Epithelial cell of esophagus (primary cell): ENCODE measurements around the gene PIGU.
A peak's percentile ranks its signal among the peaks of the same experiment; 100 is the strongest.

Source experiments
- DNase-seq: peaks from one replicate; pipeline ENCODE4 v3.0.0; 2010; ENCODE audit warnings: low read depth
- H3K4me3 ChIP-seq: 2 replicates; pipeline ENCODE4 v1.5.1; 2011; ENCODE audit warnings: mild to moderate bottlenecking, low read length, control low read depth
- TF ChIP-seq, protein P1 (sequence below): IDR thresholded peaks from 2 replicates; pipeline ENCODE4 v1.5.1; 2011; ENCODE audit warnings: low read depth, mild to moderate bottlenecking, low read length, control low read depth, inconsistent platforms; ENCODE audit not compliant: insufficient read depth; ENCODE audit errors: missing control alignments

Gene PIGU

GRCh38 chr20:34647737-34648136 lies 29.2 kb downstream of the PIGU start:
- TF ChIP-seq, protein P1, sequence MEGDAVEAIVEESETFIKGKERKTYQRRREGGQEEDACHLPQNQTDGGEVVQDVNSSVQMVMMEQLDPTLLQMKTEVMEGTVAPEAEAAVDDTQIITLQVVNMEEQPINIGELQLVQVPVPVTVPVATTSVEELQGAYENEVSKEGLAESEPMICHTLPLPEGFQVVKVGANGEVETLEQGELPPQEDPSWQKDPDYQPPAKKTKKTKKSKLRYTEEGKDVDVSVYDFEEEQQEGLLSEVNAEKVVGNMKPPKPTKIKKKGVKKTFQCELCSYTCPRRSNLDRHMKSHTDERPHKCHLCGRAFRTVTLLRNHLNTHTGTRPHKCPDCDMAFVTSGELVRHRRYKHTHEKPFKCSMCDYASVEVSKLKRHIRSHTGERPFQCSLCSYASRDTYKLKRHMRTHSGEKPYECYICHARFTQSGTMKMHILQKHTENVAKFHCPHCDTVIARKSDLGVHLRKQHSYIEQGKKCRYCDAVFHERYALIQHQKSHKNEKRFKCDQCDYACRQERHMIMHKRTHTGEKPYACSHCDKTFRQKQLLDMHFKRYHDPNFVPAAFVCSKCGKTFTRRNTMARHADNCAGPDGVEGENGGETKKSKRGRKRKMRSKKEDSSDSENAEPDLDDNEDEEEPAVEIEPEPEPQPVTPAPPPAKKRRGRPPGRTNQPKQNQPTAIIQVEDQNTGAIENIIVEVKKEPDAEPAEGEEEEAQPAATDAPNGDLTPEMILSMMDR, result no peak
- H3K4me3 ChIP-seq, result no peak overlapping the region
- no peak for DNase-seq

- TF ChIP-seq, protein P1, result no peak
- no peak overlapping the region for H3K4me3 ChIP-seq
- DNase-seq, result no peak
These were observed 31.9 kb downstream of the PIGU start for GRCh38 chr20:34644951-34645350.

- H3K4me3 ChIP-seq, result no peak overlapping the region
- no peak for DNase-seq
- TF ChIP-seq, protein P1, result no peak
These were observed 32.5 kb downstream of the PIGU start for GRCh38 chr20:34644345-34644744.

DNA sequence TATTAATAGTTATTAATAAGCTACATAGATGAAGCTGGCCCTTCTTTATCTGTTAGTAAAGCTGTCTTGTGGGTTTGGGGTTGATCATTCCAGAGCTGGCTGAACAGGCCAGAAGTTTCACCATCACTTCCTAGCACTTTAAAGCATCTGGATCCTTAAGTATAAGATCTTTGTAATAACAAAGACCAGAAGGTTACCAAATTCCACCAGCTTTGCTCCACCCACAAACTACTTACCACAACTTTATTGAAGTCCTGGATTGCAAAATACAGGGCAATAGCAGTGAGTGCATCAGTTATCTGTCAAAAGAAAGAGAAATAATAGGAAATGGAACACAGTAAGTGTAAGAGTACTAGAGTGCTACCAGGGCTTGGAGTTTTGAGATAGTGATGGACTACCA lies 33.0 kb downstream of the PIGU start:
- no peak overlapping the region for H3K4me3 ChIP-seq
- TF ChIP-seq, protein P1, result no peak
- peak; percentile 49 for DNase-seq

- no peak for DNase-seq
- TF ChIP-seq, protein P1, result no peak
- H3K4me3 ChIP-seq, result no peak overlapping the region
These were observed 34.9 kb downstream of the PIGU start for GRCh38 chr20:34642009-34642408.

DNA sequence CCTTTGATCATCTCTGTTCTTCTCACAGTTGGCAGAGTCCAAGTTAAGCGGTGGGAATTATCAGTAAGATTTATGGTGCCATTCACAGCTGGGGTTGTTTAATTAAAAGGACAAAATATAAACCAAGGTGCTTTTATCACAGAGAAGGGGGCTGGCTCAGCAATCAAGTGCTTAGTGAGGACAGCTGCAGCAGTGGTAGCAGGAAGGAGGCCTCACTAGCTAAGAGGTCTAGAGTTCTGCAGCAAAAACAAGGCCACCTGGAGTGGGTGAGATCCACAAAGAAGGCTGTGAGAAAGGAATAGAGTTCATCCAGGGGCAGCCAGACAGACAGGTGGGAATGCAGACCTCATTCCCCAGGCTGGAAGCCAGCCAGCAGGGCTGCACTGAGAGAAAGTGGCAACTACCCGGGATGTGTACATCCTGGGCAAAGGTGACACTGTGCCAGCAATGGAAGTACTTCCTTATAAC lies 37.1 kb downstream of the PIGU start:
- TF ChIP-seq, protein P1, result no peak
- no peak for DNase-seq
- no peak overlapping the region for H3K4me3 ChIP-seq

GRCh38 chr20:34638532-34638931 lies 38.4 kb downstream of the PIGU start:
- TF ChIP-seq, protein P1, result no peak
- DNase-seq, result no peak

More at GRCh38 chr20:34638532-34638931, 38.4 kb downstream of the PIGU start:
- no peak overlapping the region for H3K4me3 ChIP-seq
